GM23338 (cell line): ENCODE data around the gene ZNF622. TPM values are rescaled to one million over a fixed set of nuclear protein-coding genes. Genes with fewer than 3 reads are reported as not detected.

ENCODE experiments used
- ATAC-seq: fragments of 200-7000 bp; cut with Tn5 transposase; 3 replicates; pipeline ENCODE4 v1.9.1; 2020
- DNase-seq: peaks from one replicate; pipeline ENCODE4 v3.0.0-alpha.2; 2015; ENCODE audit warnings: low spot score
- H2AFZ ChIP-seq: fragments of 200-600 bp; sonication (generic); 2 replicates; pipeline ENCODE4 v1.8.0; 2016; ENCODE audit warnings: antibody characterized with exemption, mild to moderate bottlenecking, moderate library complexity
- H3F3A ChIP-seq: fragments of 200-600 bp; sonication (generic); replicated peaks from 2 replicates; pipeline ENCODE4 v1.8.0; 2017; ENCODE audit warnings: antibody characterized with exemption, mixed run types, low read depth
- H3K27ac ChIP-seq: fragments of 200-600 bp; sonication (generic); 2 replicates; pipeline ENCODE4 v1.6.1; 2016; ENCODE audit warnings: low read depth
- H3K27me3 ChIP-seq: fragments of 200-600 bp; sonication (generic); 2 replicates; pipeline ENCODE4 v1.8.0; 2016; ENCODE audit warnings: mild to moderate bottlenecking, mixed run types, moderate library complexity; ENCODE audit not compliant: insufficient read depth
- H3K36me3 ChIP-seq: fragments of 200-600 bp; sonication (generic); 2 replicates; pipeline ENCODE4 v1.8.0; 2016; ENCODE audit warnings: mild to moderate bottlenecking; ENCODE audit not compliant: insufficient read depth
- H3K4me1 ChIP-seq: fragments of 200-600 bp; sonication (generic); 2 replicates; pipeline ENCODE4 v1.8.0; 2016; ENCODE audit warnings: mild to moderate bottlenecking, moderate library complexity; ENCODE audit not compliant: insufficient read depth
- H3K4me2 ChIP-seq: fragments of 200-600 bp; sonication (generic); 2 replicates; pipeline ENCODE4 v1.7.1; 2017; ENCODE audit warnings: mixed run types
- H3K4me3 ChIP-seq: fragments of 200-600 bp; sonication (generic); 2 replicates; pipeline ENCODE4 v1.6.1; 2016; ENCODE audit warnings: mixed run types
- H3K79me2 ChIP-seq: fragments of 200-600 bp; sonication (generic); replicated peaks from 2 replicates; pipeline ENCODE4 v1.8.0; 2017; ENCODE audit warnings: mild to moderate bottlenecking; ENCODE audit not compliant: insufficient read depth
- H3K9me2 ChIP-seq: fragments of 200-600 bp; sonication (generic); 2 replicates; pipeline ENCODE4 v1.8.0; 2017; ENCODE audit not compliant: insufficient read depth
- H4K20me1 ChIP-seq: fragments of 200-600 bp; sonication (generic); replicated peaks from 2 replicates; pipeline ENCODE4 v1.8.0; 2017; ENCODE audit warnings: mild to moderate bottlenecking; ENCODE audit not compliant: insufficient read depth
- H3K27ac Mint-ChIP-seq: 2 replicates; pipeline ENCODE4 v1.8.0; 2020; ENCODE audit warnings: inconsistent platforms, mild to moderate bottlenecking, moderate library complexity, mixed read lengths
- H3K27me3 Mint-ChIP-seq: 3 replicates; pipeline ENCODE4 v1.8.0; 2022; ENCODE audit warnings: low read depth, mild to moderate bottlenecking, moderate library complexity, mixed read lengths, inconsistent platforms; ENCODE audit not compliant: insufficient read depth, poor library complexity
- H3K36me3 Mint-ChIP-seq: 3 replicates; pipeline ENCODE4 v1.8.0; 2021; ENCODE audit warnings: low read depth, mild to moderate bottlenecking, inconsistent platforms, moderate library complexity, mixed read lengths
- H3K4me1 Mint-ChIP-seq: 3 replicates; pipeline ENCODE4 v1.8.0; 2020; ENCODE audit warnings: mild to moderate bottlenecking, inconsistent platforms, mixed read lengths
- H3K4me3 Mint-ChIP-seq: 3 replicates; pipeline ENCODE4 v1.8.0; 2021; ENCODE audit warnings: moderate library complexity, mild to moderate bottlenecking, inconsistent platforms, mixed read lengths
- H3K9me3 Mint-ChIP-seq: 3 replicates; pipeline ENCODE4 v1.8.0; 2020; ENCODE audit warnings: moderate library complexity, mild to moderate bottlenecking, inconsistent platforms, mixed read lengths
- CREB1 ChIP-seq: fragments of 250-450 bp; sonication (Bioruptor Pico); IDR thresholded peaks from 2 replicates; pipeline ENCODE4 v1.5.0; 2020; ENCODE audit warnings: low read depth, mild to moderate bottlenecking, moderate library complexity
- CTCF ChIP-seq, 2 experiments: fragments of 200-600 bp in 1 of 2; sonication (generic) in 1 of 2; conservative IDR thresholded peaks; 2 replicates each; pipeline versions ENCODE4 v1.5.1 to v1.6.1; 2016 to 2017; ENCODE audit warnings: antibody characterized with exemption in 2 of 2, low read depth in 2 of 2, mild to moderate bottlenecking in 2 of 2, moderate library complexity in 1 of 2
- ETS1 ChIP-seq: IDR thresholded peaks from 2 replicates; pipeline ENCODE4 v1.6.1; 2016; ENCODE audit warnings: antibody characterized with exemption
- EZH2 ChIP-seq: fragments of 200-600 bp; sonication (generic); IDR thresholded peaks from one replicate; pipeline ENCODE4 v1.8.0; 2017; ENCODE audit warnings: antibody characterized with exemption, mild to moderate bottlenecking, low read depth; ENCODE audit not compliant: unreplicated experiment
- EZH2phosphoT487 ChIP-seq: fragments of 200-600 bp; sonication (generic); IDR thresholded peaks from one replicate; pipeline ENCODE4 v1.8.1; 2018; ENCODE audit warnings: antibody characterized with exemption; ENCODE audit not compliant: unreplicated experiment
- JUNB ChIP-seq: IDR thresholded peaks from one replicate; pipeline ENCODE4 v1.6.1; 2016; ENCODE audit warnings: antibody characterized with exemption; ENCODE audit not compliant: unreplicated experiment
- NANOG ChIP-seq: IDR thresholded peaks from 2 replicates; pipeline ENCODE4 v1.6.1; 2016; ENCODE audit warnings: antibody characterized with exemption, borderline replicate concordance
- POLR2AphosphoS5 ChIP-seq: IDR thresholded peaks from 2 replicates; pipeline ENCODE4 v1.6.1; 2016; ENCODE audit warnings: antibody characterized with exemption, low read depth
- REST ChIP-seq: IDR thresholded peaks from one replicate; pipeline ENCODE4 v1.6.1; 2018; ENCODE audit warnings: antibody characterized with exemption; ENCODE audit not compliant: unreplicated experiment
- STAT1 ChIP-seq: IDR thresholded peaks from one replicate; pipeline ENCODE4 v1.6.1; 2016; ENCODE audit warnings: antibody characterized with exemption; ENCODE audit not compliant: unreplicated experiment
- ZNF114 ChIP-seq: fragments of 250-450 bp; sonication (Bioruptor Pico); IDR thresholded peaks from 2 replicates; pipeline ENCODE4 v1.5.0; 2020; ENCODE audit warnings: mild to moderate bottlenecking, moderate library complexity
- ZNF331 ChIP-seq: fragments of 250-450 bp; sonication (Bioruptor Pico); IDR thresholded peaks from 2 replicates; pipeline ENCODE4 v1.5.0; 2020; ENCODE audit warnings: low read depth, mild to moderate bottlenecking, moderate library complexity
- ZNF462 ChIP-seq: fragments of 250-450 bp; sonication (Bioruptor Pico); IDR thresholded peaks from 2 replicates; pipeline ENCODE4 v1.5.0; 2020; ENCODE audit warnings: mild to moderate bottlenecking, moderate library complexity
- polyA plus RNA-seq: library from polyadenylated mRNA; unstranded; fragments of >200 nt; fragmentation: Nextera tagmentation; extraction: Ambion mirVana; gene quantifications from 2 replicates; pipeline ENCODE4 v1.2.1, GENCODE V29; 2016
- total RNA-seq: library from RNA; depleted of rRNA; stranded (reverse); fragments of >200 nt; shearing (Covaris generic); gene quantifications from 2 replicates; pipeline ENCODE4 v1.2.3, GENCODE V29; 2014

The ZNF622 gene
- total and polyA plus RNA-seq, 2 experiments from 2014 or later, result 20.1 to 30.7 TPM

- Mint-ChIP-seq H3K4me1 (peaks cover 7% of the 10 kb centered on the region; the same call in 2 of the 3 replicates), H3K27me3 (no peaks in the 10 kb centered on the region), H3K4me3 (no peak overlapping the region), H3K27ac (no peak overlapping the region), H3K36me3 (no peaks in the 10 kb centered on the region; the same call in 2 of the 3 replicates), H3K9me3 (peaks cover 3% of the 10 kb centered on the region; the same call in 1 of the 3 replicates)
- H3K79me2 ChIP-seq, result no peaks in the 10 kb centered on the region
- H3K36me3 ChIP-seq, result no peaks in the 10 kb centered on the region
- H3K9me2 ChIP-seq, result peaks cover 7% of the 10 kb centered on the region
- no peak for TF ChIP-seq CTCF (conservative IDR thresholded peaks at IDR 0.05; ENCODE audit: low read depth in 2 of 2)
- no peak for TF ChIP-seq REST
- no peak for TF ChIP-seq ZNF331 (CRISPR knock-in tag)
- no peak for TF ChIP-seq STAT1
- no peak for TF ChIP-seq NANOG
- no peak for TF ChIP-seq JUNB
- no peak for TF ChIP-seq CREB1 (CRISPR knock-in tag)
- no peak for TF ChIP-seq ZNF114 (CRISPR knock-in tag)
- no peak for TF ChIP-seq EZH2phosphoT487
- no peak for TF ChIP-seq EZH2
- TF ChIP-seq ZNF462 (CRISPR knock-in tag), result no peak
- no peak for TF ChIP-seq POLR2AphosphoS5
- TF ChIP-seq ETS1, result no peak
- no peaks in the 10 kb centered on the region for H3K27me3 ChIP-seq
- H3K4me1 ChIP-seq, result no peaks in the 10 kb centered on the region
- no peaks in the 10 kb centered on the region for H3F3A ChIP-seq
- no peaks in the 10 kb centered on the region for H4K20me1 ChIP-seq
- DNase-seq (no peak), ATAC-seq (no peak)
- H3K4me2 ChIP-seq, result no peak overlapping the region
- no peak overlapping the region for H3K4me3 ChIP-seq
- no peak overlapping the region for H3K27ac ChIP-seq
- H2AFZ ChIP-seq, result no peak overlapping the region
These were observed 59.0 kb downstream of the ZNF622 start for GRCh38 chr5:16406630-16407029.
